Ramos (cell line): ENCODE measurements around the gene PAWR.

Experiments
- in situ Hi-C: fragments of 300-500 bp; cut with MboI; formaldehyde crosslinking; loops from one replicate; pipeline ENCODE4 v1.14.3; 2022; ENCODE audit warnings: low sequenced_read_pairs; ENCODE audit not compliant: unreplicated experiment

Gene PAWR

GRCh38 chr12:79690638-79691510 lies at the start of gene PAWR:
PAWR (minus strand) TSS chr12:79690964; CDS start chr12:79690244, 720 bp downstream.
- in situ Hi-C loops: no loop called here

GRCh38 chr12:79737875-79738718 lies 47.3 kb upstream of the PAWR start:
- in situ Hi-C loops: loop anchor here (5.0 to 25.0 kb wide), 2 partner anchors 186 to 326 kb away; no protein-coding TSS in a partner anchor

- in situ Hi-C loops: loop anchor here (25.0 kb wide), 1 partner anchor 320 kb away; no protein-coding TSS in a partner anchor
Observed at GRCh38 chr12:79732638-79733037, 41.9 kb upstream of the PAWR start.

GRCh38 chr12:79725987-79726386 lies 35.2 kb upstream of the PAWR start:
- in situ Hi-C loops: loop anchor here (25.0 kb wide), 1 partner anchor 314 kb away; no protein-coding TSS in a partner anchor

- in situ Hi-C loops: no loop called here
Observed at GRCh38 chr12:79717006-79717405, 26.2 kb upstream of the PAWR start.

- in situ Hi-C loops: no loop called here
Observed at GRCh38 chr12:79715308-79715707, 24.5 kb upstream of the PAWR start.

GRCh38 chr12:79710707-79711483 lies 20.1 kb upstream of the PAWR start:
- in situ Hi-C loops: no loop called here

- in situ Hi-C loops: no loop called here
Observed at GRCh38 chr12:79707830-79708229, 17.1 kb upstream of the PAWR start.

GRCh38 chr12:79706676-79707075 lies 15.9 kb upstream of the PAWR start:
- in situ Hi-C loops: no loop called here

- in situ Hi-C loops: no loop called here
Observed at GRCh38 chr12:79706156-79706555, 15.4 kb upstream of the PAWR start.

- in situ Hi-C loops: no loop called here
Observed at GRCh38 chr12:79698966-79699365, 8.2 kb upstream of the PAWR start.

- in situ Hi-C loops: no loop called here
Observed at GRCh38 chr12:79696416-79696815, 5.7 kb upstream of the PAWR start.

GRCh38 chr12:79692860-79693577 lies 2.3 kb upstream of the PAWR start:
- in situ Hi-C loops: no loop called here

GRCh38 chr12:79691511-79692248 lies 916 bp upstream of the PAWR start:
- in situ Hi-C loops: no loop called here

GRCh38 chr12:79690142-79690637 lies 574 bp downstream of the PAWR start:
- in situ Hi-C loops: no loop called here

- in situ Hi-C loops: no loop called here
Observed at GRCh38 chr12:79689477-79690141, 1.2 kb downstream of the PAWR start.

- in situ Hi-C loops: no loop called here
Observed at GRCh38 chr12:79689061-79689476, 1.7 kb downstream of the PAWR start.

GRCh38 chr12:79688376-79689060 lies 2.2 kb downstream of the PAWR start:
- in situ Hi-C loops: no loop called here
